Hippocampal formation (tissue), 2 donors: ENCODE results near the gene IFIT1.
"Not testable (repeated sequence)": the region's sequence is repeated elsewhere in the genome, so short reads cannot be mapped to it uniquely, and the experiment has no call there.

Experiments
- DNase-seq, 2 donors: peaks; one replicate each; lab custom pipeline; 2025; lab: John Stamatoyannopoulos, UW

IFIT1 gene

DNA sequence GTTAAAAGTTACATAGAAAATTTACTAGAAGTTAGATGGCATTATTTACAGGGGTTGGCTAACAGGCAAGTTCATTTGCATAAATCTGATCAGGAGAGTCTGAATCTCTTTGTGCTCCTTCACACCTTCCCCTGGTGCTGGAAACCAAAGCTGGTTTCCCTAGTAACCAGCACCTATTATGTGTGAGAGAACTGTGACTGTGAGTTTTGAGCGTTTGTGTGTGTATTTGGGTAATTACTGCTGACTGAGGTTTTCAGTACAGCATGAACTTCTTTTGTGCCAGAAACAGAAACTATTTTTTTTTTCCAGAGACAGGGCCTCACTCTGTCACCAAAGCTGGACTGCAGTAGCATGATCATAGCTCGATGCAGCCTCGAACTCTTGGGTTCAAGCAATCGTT, 24.9 kb upstream of the IFIT1 start:
- peak in 1 of 2 donors; percentile 56 for DNase-seq

- DNase-seq, result no peak
Measured at GRCh38 chr10:89368129-89368528, 24.3 kb upstream of the IFIT1 start.

DNA sequence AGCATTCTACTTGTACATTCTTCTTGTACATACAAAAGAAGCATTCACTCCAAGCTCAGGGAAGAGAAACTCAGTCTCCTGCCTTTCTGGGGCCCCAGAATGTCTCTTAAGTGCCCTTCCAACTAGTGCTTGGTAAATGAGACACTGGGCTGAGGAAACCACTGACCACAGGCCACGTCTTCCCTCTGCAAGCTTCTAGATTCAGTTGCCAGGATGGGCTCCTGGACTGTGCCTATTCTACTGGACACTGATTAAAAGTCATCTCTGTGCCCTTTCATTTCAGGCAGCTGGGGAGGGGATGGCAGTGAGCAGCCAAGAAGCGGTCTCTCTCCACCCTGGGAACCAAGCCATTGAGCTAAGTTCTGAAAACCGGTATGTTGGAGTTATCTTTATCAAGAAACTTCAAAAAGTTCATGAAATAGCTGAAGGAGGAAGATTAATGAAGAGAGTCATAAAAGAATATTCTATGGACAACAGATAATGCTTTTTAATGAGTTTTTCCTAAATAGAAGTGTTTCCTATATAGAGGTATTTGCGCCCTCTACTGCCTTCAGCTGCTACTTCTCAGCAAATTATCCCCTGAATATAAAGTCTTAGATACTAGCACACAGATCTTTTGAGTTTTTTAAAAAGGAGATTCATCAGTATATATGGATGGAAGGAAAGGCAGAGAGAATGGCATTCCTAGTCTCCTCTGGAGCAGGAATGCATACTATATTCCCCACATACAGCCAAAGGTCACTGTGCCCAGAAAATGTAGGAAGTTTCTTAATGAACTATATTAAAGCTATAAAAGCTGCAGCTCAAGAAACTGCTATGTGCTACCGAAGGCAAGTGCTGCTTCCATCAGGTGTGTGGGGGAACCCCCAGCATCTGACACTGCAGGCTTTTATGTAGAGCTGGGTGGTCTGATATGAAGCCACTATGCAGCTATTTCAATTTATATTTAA, 23.0 kb upstream of the IFIT1 start:
- peak; percentile 46 to 80 for DNase-seq

DNA sequence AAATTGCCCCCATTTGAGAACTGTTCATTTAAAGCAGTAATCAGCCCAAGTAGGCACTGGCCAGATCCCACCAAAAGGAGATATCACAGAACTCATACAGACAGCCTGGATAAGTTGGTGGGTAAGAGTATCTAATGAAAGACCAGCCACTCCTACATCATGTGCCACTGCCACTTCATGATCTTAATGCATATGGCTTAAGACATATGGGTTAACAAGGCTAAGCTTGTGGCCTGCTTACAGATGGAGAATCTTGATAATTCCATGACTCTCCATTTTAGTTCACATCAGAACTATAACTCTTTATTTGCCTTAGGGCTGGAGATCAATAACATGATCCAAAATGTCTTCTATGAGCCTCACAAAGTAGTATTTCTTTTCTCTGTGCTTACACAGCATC, 21.3 kb upstream of the IFIT1 start:
- no peak for DNase-seq

GRCh38 chr10:89371987-89372386, 20.4 kb upstream of the IFIT1 start:
- no peak for DNase-seq

GRCh38 chr10:89373916-89374711, 18.3 kb upstream of the IFIT1 start:
- peak; percentile 77 to 99 for DNase-seq

DNA sequence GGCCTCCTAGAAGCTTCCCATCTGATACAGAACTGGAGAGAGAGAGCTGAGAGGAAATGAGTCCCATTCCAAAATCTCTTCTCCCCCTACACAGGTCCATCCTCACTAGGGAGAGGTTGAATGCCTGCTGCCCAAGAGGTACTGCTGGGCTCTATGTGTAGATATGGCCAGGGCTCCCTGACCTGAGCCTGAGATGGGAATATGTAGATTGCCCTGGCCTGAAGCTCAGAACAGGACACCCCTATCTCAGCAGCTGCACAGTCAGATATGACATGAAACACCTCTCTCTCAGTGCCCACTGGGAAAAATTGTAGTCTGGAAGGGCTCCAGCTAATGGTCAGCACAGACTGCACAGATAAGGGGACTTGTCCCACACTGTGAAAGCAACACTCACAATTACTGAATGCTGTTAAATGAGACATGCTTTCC, 17.7 kb upstream of the IFIT1 start:
- no peak for DNase-seq

DNA sequence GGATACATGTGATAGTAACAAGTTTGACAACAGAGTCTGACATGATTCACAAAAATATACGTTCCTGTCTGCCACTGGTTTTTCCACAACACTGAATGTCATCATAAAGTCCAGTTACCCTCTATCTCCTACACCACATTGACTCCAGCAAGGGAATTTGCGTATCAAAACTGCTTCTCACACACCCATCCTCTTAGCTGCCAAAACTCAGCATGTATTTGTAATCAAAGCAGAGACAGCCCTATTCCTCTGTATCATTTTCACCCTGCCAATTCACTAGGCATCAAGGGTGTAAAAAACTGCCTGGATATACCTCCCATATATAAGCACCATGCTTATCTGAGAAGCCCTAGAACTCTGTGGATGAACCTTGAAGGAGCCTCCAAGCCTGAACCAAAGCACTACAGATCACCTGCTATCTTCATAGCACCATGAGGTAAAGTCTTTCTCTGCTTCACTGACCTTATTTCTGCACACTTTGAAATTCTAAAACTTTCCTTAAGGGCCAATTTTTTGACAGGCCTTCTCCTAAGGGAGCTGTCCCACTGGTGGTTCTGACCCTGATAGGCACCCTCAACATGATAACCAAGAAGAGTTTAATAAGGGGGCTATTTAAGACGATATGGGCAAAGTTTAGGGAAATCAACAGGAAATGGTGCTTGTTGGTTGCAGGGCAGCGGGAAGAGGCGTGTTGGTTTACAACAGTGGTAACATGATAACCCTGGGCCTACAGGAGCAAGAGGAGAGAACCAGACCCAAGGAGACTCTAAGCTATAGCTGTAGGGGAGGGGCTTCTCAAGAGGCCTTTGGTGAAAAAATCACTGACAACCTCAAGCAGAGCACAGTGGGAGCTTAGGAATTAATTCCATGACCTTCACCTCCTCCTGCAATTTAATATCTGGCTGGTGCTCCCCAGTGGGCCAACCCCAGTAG, 14.5 kb upstream of the IFIT1 start, which contains the start of gene IFIT1B:
TSS of gene IFIT1B (plus strand) at position 352 of the 933 bp plus-strand sequence. CDS start at position 432, 80 bp downstream.
- DNase-seq, result no peak

DNA sequence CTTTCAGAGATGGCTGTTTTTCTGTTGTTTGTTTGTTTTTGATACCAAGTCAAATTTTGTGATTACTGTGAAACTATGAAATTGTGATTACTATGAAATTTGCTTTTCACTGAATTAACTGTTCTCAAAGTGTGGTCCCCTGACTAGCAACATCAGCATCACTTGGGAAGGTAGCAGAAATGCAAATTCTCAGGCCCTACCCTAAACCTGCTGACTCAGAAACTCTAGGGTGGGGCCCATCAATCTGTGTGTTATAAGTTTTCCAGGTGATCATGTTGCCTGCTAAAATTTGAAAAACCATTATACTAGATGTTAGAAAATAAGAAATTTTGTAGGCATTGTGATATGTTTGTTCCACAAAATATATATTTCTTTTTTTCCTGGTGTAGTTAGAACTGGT, 13.3 kb upstream of the IFIT1 start:
- no peak for DNase-seq

- no peak for DNase-seq
Measured at GRCh38 chr10:89382757-89383156, 9.7 kb upstream of the IFIT1 start.

DNA sequence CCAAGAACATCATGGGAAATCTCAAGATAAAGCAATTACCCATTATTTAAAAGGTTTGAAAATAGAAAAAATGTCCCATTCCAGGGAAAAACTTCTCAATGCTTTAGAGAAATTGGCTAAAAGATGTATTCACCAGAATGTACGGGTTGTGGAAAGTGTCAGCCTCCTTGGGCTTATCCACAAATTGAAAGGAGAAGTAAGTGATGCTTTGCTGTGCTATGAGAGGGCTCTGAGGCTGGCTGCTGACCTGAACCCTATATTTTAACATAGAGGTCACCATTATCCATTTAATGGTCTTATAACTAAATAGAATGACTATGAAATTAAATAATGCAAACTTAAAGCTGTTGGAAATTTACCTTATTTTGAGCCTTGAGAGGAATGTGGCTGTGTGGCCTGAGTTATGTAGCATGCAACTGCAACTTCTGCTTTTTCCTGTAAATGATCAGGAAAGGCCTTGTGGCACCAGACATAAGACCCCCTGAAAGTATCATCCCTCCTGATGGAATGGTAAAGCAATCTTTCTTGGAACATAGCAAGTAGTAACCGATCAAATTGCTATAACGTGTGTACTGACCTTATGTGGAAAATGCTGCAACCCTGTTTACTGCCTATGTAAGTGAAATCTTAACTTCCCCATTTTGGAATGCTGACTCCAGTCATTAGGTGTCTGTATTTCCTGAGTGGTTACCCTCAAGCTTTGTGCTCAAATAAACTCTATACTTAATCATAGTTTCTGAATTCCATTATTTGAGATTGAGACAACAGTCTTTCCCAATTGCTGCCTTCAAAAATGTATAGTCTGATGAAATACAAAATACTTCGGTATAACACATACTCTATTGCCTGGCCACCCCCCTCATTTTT, 7.7 kb upstream of the IFIT1 start:
- no peak for DNase-seq

DNA sequence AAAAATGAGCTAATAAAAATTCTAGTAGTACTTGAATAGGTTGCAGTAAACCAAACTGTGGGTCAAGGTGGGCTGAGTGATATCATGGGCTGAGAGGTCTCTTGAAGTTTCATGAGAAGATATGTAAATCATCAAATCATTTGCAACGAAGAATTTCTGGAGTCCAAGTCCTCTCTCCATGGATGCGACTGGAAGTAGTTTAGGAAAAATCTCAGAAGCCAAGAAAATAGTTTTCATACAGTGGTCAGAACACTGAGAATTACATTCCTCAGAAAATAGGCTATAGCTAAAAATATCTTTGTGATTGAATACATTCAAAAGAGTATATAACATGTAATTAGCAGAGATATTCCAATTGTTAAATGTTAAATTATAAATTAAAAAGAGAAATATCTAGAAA, 3.6 kb upstream of the IFIT1 start:
- DNase-seq, result no peak

DNA sequence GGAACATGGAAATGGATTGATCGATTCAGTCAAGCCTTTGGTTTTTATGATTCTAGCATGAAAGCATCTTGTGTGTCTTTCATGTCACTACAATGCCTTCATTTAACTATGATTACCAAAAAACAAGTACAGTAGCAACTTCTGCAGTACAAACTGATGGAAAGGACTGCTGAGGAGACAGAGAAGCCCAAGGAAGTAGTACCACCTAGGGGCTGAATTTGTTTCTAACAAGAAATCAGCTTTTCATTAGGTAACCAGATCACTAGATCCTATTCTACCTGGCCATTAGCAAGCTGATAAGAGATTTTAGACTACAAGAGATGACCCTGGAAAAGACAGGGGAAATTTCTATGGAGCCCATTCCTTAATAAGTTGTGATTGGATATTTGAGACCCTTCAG, 3.2 kb upstream of the IFIT1 start:
- DNase-seq, result peak in 1 of 2 donors; percentile 89

DNA sequence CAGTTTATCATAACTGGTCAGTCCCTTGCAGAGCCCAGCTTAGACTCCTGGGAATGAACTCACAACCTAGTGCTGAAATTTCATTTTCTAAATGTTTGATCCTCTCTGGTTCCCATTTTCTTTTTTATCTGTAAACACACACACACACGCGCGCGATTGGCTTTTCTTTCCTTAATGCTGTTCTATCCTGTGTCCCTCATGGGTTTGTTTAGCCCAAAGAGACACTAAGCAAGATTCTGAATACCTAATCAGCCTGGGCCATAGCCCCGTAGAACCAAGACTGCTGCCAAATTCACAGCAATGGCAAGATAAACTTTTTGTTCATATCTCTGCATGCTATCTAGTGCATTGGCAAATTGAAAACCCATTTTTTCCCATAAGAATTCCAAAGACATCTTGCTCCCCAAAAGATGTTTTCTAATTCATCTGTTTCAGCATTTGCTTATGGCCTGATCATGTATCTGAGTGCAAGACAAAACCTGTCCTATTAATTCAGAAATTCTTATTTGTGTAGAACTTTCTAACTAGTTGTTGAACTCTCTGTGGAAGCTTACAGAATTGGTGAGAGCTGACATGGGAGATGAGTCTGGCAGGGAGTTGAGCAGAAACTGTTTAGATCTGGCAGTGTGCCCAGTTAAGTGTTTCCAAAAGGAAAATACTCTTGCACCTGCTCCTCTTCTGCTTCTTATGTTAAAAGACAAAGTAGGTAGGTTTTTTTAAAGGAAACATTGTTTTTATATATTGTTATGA, 1.8 kb upstream of the IFIT1 start:
- DNase-seq, result peak; percentile 8 to 26

DNA sequence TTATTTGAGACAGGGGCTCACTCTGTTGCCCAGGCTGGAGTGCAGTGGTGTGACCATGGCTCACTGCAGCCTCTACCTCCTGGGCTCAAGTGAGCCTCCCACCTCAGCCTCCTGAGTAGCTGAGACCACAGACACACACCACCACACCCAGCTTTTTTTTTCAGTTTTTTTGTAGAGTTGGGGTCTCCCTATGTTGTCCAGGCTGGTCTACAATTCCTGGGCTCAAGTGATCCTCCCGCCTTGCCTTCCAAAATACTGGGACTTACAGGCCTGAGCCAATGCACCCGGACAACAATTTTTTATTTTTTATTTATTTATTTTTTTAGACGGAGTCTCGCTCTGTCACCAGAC, 1.2 kb upstream of the IFIT1 start:
- not testable (repeated sequence) for DNase-seq

GRCh38 chr10:89392974-89393373, 551 bp downstream of the IFIT1 start:
- DNase-seq, result peak; percentile 21 to 36

DNA sequence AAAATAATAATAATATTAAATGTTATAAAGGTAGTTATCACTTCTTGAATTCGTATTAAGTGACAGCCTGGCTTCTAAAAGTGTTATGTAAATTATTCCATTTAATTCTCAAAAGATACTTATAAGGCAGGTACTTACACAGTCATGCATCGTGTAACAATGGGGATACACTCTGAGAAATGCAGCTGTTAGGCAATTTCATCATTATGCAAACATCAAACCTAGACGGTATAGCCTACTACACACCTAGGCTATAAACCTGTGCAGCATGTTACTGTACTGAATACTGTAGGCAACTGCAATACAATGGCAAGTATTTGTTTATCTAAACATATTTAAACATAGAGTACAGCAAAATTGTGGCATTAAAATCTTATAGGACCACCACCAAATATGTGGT, 1.5 kb downstream of the IFIT1 start:
- no peak for DNase-seq

DNA sequence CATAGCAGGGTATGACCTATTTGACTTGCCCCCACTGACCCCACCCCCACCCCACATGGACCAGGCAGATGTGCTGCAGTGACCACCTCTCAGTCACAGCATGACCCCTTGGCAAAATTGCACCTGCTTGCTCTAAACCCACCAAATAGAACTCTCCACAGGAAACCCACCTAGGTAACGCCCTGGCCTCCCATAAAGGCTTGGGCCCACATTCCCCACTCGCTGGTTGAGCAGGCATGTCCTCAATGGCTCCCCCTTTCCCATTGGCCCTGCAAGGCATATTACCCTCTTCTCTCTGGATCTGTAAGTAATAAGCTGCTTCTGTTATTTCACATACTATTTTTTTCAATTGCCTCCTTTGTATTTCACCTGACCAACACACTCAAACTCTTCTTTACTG, 2.7 kb downstream of the IFIT1 start:
- no peak for DNase-seq

- no peak for DNase-seq
Measured at GRCh38 chr10:89398003-89398749, 5.8 kb downstream of the IFIT1 start.
